Lower lobe of right lung (tissue), 2 donors: Measurements from ENCODE around the gene TMPRSS3. TPM values are rescaled to one million over a fixed set of nuclear protein-coding genes. Genes with fewer than 3 reads are reported as not detected.
A peak's percentile ranks its signal among the peaks of the same experiment; 100 is the strongest.

ENCODE experiments used
- ATAC-seq, 2 donors: fragments of 200-7000 bp; cut with Tn5 transposase; one replicate each; pipeline ENCODE4 v1.9.1; 2020 to 2022; ENCODE audit warnings: mild to moderate bottlenecking in 2 of 2, moderate library complexity in 2 of 2
- DNase-seq: peaks from one replicate; pipeline ENCODE4 v3.0.0-alpha.2; 2020
- H3K27ac ChIP-seq: fragments of 200-600 bp; one replicate; pipeline ENCODE4 v1.8.0; 2022
- H3K27me3 ChIP-seq: fragments of 200-600 bp; one replicate; pipeline ENCODE4 v1.8.0; 2022; ENCODE audit warnings: low read depth
- H3K36me3 ChIP-seq: fragments of 200-600 bp; one replicate; pipeline ENCODE4 v1.8.0; 2022; ENCODE audit warnings: mild to moderate bottlenecking
- H3K4me1 ChIP-seq: fragments of 200-600 bp; one replicate; pipeline ENCODE4 v1.8.0; 2022
- H3K4me3 ChIP-seq: fragments of 200-600 bp; one replicate; pipeline ENCODE4 v1.8.0; 2022; ENCODE audit warnings: mild to moderate bottlenecking
- H3K9me3 ChIP-seq: fragments of 200-600 bp; one replicate; pipeline ENCODE4 v1.8.0; 2022
- intact Hi-C: fragments of 100-400 bp; cut with DNase I; formaldehyde crosslinking; loops from one replicate; pipeline ENCODE4 v1.11.0; 2022
- total RNA-seq: library from RNA; stranded (reverse); fragmentation: NEBNext Ultra II Directional; extraction: Animal tissue kit (Norgen Biotek cat#: 25700); gene quantifications from one replicate; pipeline ENCODE4 v1.2.1, GENCODE V29; 2021
- TF ChIP-seq, protein P1 (sequence below): fragments of 200-600 bp; IDR thresholded peaks from one replicate; pipeline ENCODE4 v1.8.0; 2022; ENCODE audit warnings: antibody characterized with exemption, mild to moderate bottlenecking
- donor health status: DM: no; HTN: yes; CAD: no; lungs with severe emphysema.

TMPRSS3 gene
- total RNA-seq, 1 donor from 2014 or later = 3.8 TPM

DNA sequence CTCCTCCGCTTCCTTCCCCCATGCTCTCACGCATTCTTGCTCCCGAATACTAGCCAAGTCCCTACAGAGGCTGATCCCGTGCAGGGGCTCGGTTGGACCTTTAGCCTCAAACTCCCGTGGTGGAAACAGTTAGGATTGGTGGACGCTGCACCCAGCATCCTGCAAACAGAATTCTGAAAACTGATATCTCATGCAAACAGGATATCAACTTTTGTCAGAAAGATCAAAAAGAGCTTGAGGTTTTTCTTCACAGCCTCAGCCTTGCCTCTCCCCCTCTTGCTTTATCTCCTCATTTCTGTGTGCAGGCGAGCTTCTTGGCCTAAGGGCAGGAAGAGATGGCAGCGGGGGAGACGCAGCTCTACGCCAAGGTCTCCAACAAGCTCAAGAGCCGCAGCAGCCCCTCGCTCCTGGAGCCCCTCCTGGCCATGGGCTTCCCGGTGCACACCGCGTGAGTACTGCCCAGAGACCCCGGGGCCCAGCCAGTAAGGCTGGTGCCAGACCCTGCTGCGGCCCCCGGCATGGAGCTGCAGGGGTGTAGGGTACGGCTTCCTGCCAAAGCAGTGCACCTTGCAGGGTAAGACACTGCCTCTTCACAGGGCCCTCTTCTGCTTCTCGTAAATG, 7.9 kb upstream of the TMPRSS3 start, which contains the start of gene UBASH3A:
Gene UBASH3A, plus strand, starts transcription at position 292 of the 621 bp plus-strand sequence. Its CDS starts 44 bp downstream, at position 336.
- TF ChIP-seq, protein P1, sequence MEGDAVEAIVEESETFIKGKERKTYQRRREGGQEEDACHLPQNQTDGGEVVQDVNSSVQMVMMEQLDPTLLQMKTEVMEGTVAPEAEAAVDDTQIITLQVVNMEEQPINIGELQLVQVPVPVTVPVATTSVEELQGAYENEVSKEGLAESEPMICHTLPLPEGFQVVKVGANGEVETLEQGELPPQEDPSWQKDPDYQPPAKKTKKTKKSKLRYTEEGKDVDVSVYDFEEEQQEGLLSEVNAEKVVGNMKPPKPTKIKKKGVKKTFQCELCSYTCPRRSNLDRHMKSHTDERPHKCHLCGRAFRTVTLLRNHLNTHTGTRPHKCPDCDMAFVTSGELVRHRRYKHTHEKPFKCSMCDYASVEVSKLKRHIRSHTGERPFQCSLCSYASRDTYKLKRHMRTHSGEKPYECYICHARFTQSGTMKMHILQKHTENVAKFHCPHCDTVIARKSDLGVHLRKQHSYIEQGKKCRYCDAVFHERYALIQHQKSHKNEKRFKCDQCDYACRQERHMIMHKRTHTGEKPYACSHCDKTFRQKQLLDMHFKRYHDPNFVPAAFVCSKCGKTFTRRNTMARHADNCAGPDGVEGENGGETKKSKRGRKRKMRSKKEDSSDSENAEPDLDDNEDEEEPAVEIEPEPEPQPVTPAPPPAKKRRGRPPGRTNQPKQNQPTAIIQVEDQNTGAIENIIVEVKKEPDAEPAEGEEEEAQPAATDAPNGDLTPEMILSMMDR = no peak
- peak; percentile 39 to 54 for ATAC-seq
- no peaks in the 10 kb centered on the region for H3K4me1 ChIP-seq
- H3K27me3 ChIP-seq = peaks cover 5% of the 10 kb centered on the region
- intact Hi-C loops = no loop called here
- no peak for DNase-seq
- no peak within 1 kb of the TSS for H3K27ac ChIP-seq
- H3K4me3 ChIP-seq = peak within 1 kb of the TSS; percentile 35
- peaks cover 7% of the 10 kb centered on the region for H3K9me3 ChIP-seq
- H3K36me3 ChIP-seq = no peaks in the 10 kb centered on the region

DNA sequence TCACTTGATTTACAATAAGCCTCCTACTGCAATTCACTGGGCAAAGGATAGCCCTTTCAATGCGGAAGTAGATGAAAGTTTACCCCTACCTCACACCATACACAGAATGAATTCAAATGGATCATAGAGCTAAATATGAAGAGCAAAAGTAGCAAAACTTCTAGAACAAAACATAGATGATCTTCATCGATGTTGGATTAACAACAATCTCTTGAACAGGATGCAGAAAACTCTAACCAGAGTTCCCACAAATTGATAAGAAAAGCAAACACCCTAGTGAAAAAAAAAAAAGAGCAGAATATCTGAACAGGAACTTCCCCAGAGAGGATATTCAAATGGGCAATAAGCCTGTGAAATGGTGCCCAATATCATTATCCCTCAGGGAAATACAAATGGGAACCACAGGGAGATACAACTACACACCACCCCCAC, 6.0 kb upstream of the TMPRSS3 start:
- TF ChIP-seq, protein P1 = no peak
- H3K27me3 ChIP-seq = peaks cover 1% of the 10 kb centered on the region
- intact Hi-C loops = no loop called here
- peaks cover 7% of the 10 kb centered on the region for H3K9me3 ChIP-seq
- no peak overlapping the region for H3K27ac ChIP-seq
- no peak overlapping the region for H3K4me3 ChIP-seq
- DNase-seq (no peak), ATAC-seq (no peak)
- H3K36me3 ChIP-seq = no peaks in the 10 kb centered on the region
- H3K4me1 ChIP-seq = no peaks in the 10 kb centered on the region

GRCh38 chr21:42401154-42401553, 5.3 kb upstream of the TMPRSS3 start:
- Histone ChIP-seq H3K4me3 (no peak overlapping the region), H3K4me1 (no peaks in the 10 kb centered on the region), H3K9me3 (peaks cover 7% of the 10 kb centered on the region), H3K27me3 (no peaks in the 10 kb centered on the region), H3K36me3 (no peaks in the 10 kb centered on the region), H3K27ac (no peak overlapping the region)
- ATAC-seq (peak; percentile 17 to 72), DNase-seq (no peak)
- TF ChIP-seq, protein P1 = no peak
- intact Hi-C loops = no loop called here

GRCh38 chr21:42400525-42400924, 4.7 kb upstream of the TMPRSS3 start:
- Histone ChIP-seq H3K4me3 (no peak overlapping the region), H3K9me3 (peaks cover 7% of the 10 kb centered on the region), H3K27ac (no peak overlapping the region), H3K4me1 (no peaks in the 10 kb centered on the region), H3K36me3 (no peaks in the 10 kb centered on the region), H3K27me3 (no peaks in the 10 kb centered on the region)
- TF ChIP-seq, protein P1 = no peak
- ATAC-seq (no peak), DNase-seq (no peak)
- intact Hi-C loops = no loop called here

- H3K27me3 ChIP-seq = no peaks in the 10 kb centered on the region
- H3K4me1 ChIP-seq = no peaks in the 10 kb centered on the region
- no peaks in the 10 kb centered on the region for H3K36me3 ChIP-seq
- TF ChIP-seq, protein P1 = no peak
- no peak overlapping the region for H3K27ac ChIP-seq
- DNase-seq (no peak), ATAC-seq (no peak)
- no peak overlapping the region for H3K4me3 ChIP-seq
- H3K9me3 ChIP-seq = peaks cover 7% of the 10 kb centered on the region
- intact Hi-C loops = no loop called here
These were observed 2.7 kb upstream of the TMPRSS3 start for GRCh38 chr21:42398436-42399028.
